ENCODE measurements around the gene MAEA.

The MAEA gene

DNA sequence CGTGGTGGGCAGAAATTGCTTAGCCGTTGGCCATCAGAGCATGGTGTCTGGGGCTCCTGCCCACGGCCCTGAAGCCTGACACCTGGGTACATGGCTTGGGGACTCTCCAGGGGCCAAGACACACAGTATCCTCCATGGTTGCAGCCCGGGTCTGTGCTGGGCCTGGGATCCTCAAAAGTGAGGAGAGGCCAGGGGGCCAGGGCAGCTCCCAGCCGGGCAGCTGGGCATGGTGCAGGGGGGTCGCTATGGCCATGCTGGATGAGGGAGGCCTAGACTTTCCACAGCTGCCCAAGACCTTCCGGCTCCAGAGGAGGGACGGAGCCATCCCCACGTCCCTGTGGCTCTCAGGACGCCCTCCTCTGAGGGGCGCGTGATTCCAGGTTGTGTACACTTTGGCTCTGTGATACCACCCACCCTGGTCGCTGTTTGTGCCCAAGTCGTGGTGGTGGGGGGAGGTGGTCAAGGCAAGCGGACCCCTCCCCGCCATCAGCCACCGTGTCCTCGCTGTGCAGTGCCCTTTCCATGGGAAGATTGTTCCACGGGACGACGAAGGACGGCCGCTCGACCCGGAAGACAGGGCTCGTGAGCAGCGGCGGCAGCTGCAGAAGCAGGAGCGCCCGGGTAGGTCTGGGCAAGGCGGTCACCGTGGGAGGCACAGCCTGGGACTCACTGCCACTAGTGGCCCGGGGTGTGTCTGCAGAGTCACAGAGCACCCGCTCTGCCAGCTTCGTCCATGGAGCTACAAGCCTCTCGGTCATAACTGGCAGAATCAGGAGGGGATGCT is 90.9 kb downstream of the MAEA start:
- DNase-seq (ENCODE audit: low spot score): no peak

DNA sequence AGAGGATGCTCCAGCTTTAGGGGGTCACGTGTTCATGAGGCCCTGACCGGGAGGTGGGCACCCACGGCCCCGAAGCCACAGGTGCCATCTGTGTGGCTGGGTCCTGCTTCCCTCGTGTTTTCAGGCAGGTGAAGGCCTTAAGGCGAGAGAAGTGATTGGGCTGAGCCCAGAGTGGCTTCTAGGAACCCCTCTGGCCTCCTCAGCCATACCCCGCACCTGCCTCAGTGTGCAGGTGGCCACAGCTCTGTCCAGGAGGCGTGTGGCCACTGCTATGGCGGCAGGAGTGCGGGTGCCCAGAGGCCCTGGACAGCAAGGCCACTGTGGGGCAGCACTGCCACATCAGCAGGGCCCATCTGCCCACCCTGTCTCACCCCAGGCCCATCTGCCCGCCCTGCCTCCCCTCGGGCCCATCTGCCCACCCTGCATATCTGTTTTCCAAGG is 91.5 kb downstream of the MAEA start:
- DNase-seq (ENCODE audit: low spot score): no peak

DNA sequence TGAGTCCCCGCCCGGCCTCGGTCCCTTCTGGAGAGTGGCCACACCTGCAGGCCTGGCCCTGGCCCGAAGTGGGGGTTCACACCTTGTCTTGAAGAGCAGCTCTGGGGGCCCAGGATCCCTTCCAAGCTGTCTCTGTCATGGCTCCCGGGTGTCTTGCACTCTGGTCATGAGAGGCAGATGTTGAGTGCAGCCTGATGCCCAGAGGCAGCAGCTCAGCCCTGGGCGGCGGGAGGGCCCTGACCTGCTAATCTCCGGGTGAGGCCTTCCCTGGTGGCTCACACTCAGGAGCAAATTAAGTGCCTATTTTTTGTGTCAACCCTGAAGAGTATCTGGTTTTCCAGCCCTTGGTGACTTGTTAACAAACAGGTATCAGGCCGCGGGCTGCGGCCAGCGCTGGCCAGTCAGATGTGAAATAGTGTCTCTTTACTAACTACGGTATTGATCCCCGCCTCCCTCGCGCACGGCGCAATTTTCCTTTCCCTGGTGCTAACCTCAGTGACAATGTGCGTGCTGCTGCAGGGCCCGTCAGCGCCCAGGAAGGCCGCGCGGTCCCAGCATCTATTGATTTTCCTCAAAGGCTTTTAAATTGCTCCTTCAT is 92.4 kb downstream of the MAEA start:
- no peak for DNase-seq (ENCODE audit: low spot score)

DNA sequence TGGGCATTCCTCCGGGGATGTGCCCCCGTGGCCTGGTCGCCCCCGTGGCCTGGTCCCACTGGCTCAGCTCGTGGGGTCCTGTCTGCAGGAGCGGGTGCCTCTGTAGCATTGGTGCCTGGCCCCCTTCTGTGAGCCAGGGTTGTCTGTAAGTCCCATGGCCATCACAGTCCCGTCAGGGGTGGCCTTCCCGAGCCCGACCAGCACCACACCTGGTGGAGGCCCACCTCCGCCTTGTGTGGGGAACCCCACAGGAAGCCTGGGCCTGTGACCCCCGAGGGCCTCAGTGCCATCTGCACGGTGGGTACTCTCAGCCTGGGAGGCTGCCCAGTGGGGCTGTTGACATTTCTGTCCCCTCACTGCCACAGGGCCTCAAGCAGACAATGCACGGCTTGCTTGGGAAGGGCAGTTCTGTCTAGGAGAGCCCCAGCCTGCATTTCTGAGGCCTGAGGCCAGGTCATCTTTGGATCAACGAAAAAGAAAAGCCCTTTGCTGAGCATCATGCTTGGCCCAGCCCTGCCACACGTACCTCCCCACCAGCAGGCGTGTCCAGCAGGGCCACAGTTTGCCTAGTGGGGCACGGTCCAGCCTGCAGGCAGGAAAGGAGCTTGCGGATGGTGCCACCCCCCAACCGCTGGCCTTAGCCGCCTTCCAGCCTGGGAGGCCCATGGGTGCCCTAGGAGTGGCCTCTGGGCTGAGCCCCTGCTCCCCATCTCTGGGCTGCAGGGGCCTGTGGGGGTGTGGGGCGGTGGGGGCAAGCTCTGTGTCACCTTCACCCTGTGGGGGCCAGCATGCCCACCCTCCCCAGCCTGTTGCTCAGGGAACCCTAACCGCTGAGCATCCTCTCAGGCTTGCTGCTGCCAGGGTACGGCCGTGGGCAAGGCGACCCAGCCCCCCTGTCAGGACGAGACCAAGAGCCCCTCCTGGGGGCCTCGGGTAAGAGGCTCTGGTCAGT is 93.4 kb downstream of the MAEA start:
- DNase-seq (ENCODE audit: low spot score): no peak

DNA sequence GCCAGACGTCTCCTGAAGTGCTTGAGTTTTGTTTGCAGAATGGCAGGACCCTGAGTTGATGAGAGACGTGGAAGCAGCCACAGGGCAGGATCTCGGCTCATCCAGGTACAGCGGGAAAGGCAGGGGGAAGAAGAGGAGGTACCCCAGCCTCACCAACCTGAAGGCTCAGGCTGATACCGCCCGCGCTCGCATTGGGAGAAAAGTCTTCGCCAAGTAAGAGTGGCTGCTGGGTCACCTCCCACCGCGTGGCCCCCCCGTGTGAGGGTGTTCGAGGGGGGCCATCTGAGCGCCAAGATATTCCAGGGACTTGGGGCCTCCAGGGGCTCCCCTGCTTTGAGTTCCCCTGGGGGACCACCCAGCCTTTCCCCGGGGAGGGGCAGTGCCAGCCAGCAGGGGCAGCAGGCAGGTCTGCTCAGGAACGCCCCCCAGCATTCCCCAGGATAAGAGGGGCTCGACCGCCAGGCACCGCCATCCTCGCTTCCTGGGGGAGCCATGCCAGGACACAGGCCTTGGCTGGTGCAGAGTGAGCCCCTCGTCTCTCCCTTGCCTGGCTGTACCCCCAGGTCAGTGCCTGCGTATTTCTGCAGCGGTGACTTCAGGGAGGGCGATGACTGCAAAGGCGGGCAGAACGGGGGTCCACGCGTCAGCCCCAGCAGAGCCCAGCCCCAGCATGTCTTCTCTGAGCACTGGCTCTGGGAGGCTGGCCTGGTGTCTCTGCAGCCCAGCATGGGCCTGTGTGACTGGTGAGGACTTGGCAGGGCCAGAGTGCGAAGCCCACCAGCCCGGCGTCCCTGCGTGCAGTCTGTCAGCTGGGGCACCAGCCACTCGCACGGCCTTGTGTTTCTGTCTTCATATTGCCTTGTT is 94.3 kb downstream of the MAEA start:
- DNase-seq (ENCODE audit: low spot score): no peak

DNA sequence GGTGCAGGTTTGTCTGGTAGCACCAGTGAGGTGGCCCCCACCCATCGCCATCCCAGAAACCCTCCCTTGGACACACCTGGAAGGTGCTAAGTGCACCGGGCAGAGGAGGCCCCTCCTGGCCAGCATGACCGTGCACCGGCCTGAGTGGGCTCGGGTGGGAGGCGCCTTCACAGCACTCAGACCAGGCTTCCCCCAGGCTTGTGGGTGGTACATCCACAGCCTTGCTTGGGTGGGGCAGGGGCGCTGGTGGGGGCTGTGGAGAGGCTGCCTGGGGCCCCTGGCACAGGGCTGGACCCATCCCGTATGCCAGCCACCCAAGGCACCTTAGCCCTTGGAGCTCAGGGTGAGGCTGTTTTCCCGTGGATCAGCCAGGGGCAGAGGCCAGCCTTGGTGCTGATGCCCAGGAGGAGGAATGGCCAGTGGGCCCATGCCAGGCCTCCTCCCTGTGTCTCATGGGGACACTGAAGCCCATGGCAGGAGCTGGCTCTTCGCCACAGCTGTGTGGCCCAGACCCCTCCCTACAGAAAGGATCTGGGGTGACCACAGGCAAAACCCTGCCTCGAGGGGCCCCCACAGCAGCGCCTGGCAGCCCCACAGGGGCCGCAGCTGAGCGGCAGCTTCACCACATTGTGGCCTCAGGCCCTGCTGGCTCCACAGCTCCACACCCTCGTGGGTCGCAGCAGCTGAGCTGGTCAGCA is 95.1 kb downstream of the MAEA start:
- DNase-seq (ENCODE audit: low spot score): no peak

DNA sequence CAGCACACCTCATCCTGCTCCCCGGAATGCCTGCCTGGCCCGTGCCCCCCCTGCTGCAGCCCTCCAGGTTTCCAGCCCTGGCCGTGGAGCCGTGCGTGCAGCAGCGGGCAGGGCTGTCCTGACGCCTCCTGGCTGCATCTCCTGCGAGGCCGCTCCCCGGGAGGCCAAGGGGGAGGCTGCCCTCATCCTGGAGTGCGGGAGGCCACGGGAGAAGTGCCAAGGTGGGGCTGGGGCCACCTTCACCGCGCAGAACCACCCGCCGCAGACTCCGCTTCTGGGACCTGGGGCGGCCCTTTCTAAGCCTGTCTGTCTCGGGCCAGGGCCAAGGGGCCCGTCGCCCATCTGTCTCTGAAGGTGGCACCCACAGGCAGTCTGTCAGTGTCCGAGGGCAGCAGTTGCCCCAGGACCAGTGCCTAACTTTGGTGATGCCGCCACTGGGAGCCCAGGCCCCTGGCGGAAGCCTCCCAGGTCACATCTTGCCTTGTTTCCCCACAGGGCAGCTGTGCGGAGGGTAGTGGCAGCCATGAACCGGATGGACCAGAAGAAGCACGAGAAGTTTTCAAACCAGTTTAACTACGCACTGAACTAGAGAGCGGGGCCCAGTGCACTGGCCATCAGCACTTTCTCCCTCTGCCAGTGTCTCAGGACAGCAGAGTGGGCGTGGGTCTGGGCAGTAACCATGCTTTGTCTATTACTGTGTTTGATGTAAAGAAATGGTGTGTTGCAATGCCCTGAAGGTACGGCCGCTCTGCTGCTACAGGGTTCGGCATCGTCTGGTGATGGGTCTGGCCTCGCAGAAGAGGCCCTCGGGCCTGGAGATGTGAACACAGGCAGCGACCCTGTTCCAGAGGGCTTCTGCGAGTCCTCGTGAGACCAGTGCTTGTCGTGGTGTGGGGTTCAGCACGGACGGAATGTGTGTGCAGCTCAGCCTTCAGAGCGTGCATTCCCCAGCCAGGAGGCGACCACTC is 96.0 kb downstream of the MAEA start:
- no peak for DNase-seq (ENCODE audit: low spot score)
